Parathyroid adenoma (tissue), 2 donors: ENCODE results near the gene TIMM44.

Experiments
- H2AFZ ChIP-seq: fragments of 300-600 bp; sonication (generic); one replicate; pipeline ENCODE4 v1.7.0; 2017; ENCODE audit warnings: antibody characterized with exemption, mild to moderate bottlenecking
- H3K27ac ChIP-seq: fragments of 300-600 bp; sonication (generic); one replicate; pipeline ENCODE4 v1.7.0; 2017
- H3K27me3 ChIP-seq: fragments of 300-600 bp; sonication (generic); one replicate; pipeline ENCODE4 v1.7.0; 2017; ENCODE audit warnings: low read length; ENCODE audit not compliant: control insufficient read depth, insufficient read depth
- H3K36me3 ChIP-seq: fragments of 300-600 bp; sonication (generic); one replicate; pipeline ENCODE4 v1.7.0; 2017; ENCODE audit warnings: low read length; ENCODE audit not compliant: control insufficient read depth, insufficient read depth
- H3K4me1 ChIP-seq: fragments of 300-600 bp; sonication (generic); one replicate; pipeline ENCODE4 v1.7.0; 2017; ENCODE audit warnings: control low read depth
- H3K4me2 ChIP-seq: fragments of 300-600 bp; sonication (generic); one replicate; pipeline ENCODE4 v1.7.0; 2017; ENCODE audit warnings: low read length
- H3K4me3 ChIP-seq: fragments of 300-600 bp; sonication (generic); one replicate; pipeline ENCODE4 v1.7.0; 2017; ENCODE audit warnings: low read depth, low read length
- H3K79me2 ChIP-seq: fragments of 300-600 bp; sonication (generic); one replicate; pipeline ENCODE4 v1.7.0; 2017; ENCODE audit warnings: control low read depth
- H3K9ac ChIP-seq: fragments of 300-600 bp; sonication (generic); one replicate; pipeline ENCODE4 v1.7.0; 2017; ENCODE audit warnings: mild to moderate bottlenecking
- H3K9me3 ChIP-seq: fragments of 300-600 bp; sonication (generic); one replicate; pipeline ENCODE4 v1.7.0; 2017; ENCODE audit warnings: low read length; ENCODE audit not compliant: control insufficient read depth
- TF ChIP-seq, protein P1 (sequence below): fragments of 300-600 bp; sonication (generic); IDR thresholded peaks from one replicate; pipeline ENCODE4 v1.7.0; 2017; ENCODE audit warnings: antibody characterized with exemption, mild to moderate bottlenecking
- donor health status: primary hyperparathyroidism.

Gene TIMM44

DNA sequence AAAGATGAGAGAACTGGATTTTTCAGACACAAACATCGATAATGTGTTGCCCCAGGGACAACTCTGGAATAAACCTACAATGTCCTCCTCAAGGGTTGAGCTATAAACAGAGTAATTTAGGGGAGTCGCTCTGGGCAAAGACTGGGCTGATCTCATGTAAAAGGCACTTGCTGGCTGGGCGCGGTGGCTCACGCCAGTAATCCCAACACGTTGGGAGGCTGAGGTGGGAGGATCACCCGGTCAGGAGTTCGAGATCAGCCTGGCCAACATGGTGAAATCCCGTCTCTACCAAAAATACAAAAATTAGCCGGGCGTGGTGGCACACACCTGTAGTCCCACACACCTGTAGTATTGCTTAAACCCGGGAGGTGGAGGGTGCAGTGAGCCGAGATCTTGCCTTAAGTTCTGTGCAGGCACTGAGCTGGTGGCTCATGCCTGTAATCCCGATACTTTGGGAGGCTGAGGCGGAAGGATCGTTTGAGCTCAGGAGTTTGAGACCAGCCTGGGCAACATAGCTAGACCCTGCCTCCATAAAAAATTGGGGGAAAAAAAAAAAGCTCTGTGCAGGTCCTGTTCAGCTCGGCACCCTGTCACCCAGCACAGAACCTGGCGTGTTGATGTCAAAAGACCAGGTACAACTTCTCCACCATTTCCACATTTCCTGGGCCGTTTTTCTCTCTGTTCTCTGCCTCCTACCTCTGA lies 1.4 kb downstream of the TIMM44 start:
- no peak overlapping the region for H3K9ac ChIP-seq
- no peak overlapping the region for H2AFZ ChIP-seq
- H3K27ac ChIP-seq: no peak overlapping the region
- H3K79me2 ChIP-seq: peaks cover 23% of the 10 kb centered on the region
- no peaks in the 10 kb centered on the region for H3K4me1 ChIP-seq
- H3K27me3 ChIP-seq: no peaks in the 10 kb centered on the region
- no peaks in the 10 kb centered on the region for H3K9me3 ChIP-seq
- H3K4me2 ChIP-seq: peak overlapping the region; percentile 100
- no peaks in the 10 kb centered on the region for H3K36me3 ChIP-seq
- TF ChIP-seq, protein P1, sequence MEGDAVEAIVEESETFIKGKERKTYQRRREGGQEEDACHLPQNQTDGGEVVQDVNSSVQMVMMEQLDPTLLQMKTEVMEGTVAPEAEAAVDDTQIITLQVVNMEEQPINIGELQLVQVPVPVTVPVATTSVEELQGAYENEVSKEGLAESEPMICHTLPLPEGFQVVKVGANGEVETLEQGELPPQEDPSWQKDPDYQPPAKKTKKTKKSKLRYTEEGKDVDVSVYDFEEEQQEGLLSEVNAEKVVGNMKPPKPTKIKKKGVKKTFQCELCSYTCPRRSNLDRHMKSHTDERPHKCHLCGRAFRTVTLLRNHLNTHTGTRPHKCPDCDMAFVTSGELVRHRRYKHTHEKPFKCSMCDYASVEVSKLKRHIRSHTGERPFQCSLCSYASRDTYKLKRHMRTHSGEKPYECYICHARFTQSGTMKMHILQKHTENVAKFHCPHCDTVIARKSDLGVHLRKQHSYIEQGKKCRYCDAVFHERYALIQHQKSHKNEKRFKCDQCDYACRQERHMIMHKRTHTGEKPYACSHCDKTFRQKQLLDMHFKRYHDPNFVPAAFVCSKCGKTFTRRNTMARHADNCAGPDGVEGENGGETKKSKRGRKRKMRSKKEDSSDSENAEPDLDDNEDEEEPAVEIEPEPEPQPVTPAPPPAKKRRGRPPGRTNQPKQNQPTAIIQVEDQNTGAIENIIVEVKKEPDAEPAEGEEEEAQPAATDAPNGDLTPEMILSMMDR: no peak
- H3K4me3 ChIP-seq: peak overlapping the region; percentile 99

DNA sequence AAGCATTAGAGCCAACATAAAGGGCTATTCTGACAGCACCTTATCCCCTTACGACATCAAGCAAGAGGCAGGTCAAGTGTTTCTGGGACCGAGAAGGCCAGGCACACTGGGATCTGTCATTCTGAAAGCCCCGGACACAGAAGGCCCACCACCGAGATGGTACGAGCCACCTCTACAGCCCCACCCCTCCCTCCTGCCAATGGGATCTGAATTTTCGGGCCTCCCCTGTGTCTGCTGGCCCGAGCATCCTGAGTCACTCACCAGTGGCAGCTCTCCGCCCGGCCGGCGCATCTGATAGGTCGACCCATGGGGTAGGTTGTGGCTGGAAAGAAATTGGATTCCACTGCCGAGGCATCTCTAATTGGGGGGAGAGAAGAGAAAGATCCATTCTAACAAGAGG lies 2.6 kb downstream of the TIMM44 start:
- H3K27me3 ChIP-seq: no peaks in the 10 kb centered on the region
- peaks cover 23% of the 10 kb centered on the region for H3K79me2 ChIP-seq
- no peak overlapping the region for H2AFZ ChIP-seq
- no peak overlapping the region for H3K4me3 ChIP-seq
- H3K4me2 ChIP-seq: no peak overlapping the region
- H3K27ac ChIP-seq: no peak overlapping the region
- H3K36me3 ChIP-seq: no peaks in the 10 kb centered on the region
- H3K4me1 ChIP-seq: no peaks in the 10 kb centered on the region
- no peaks in the 10 kb centered on the region for H3K9me3 ChIP-seq
- H3K9ac ChIP-seq: no peak overlapping the region
- TF ChIP-seq, protein P1: no peak

DNA sequence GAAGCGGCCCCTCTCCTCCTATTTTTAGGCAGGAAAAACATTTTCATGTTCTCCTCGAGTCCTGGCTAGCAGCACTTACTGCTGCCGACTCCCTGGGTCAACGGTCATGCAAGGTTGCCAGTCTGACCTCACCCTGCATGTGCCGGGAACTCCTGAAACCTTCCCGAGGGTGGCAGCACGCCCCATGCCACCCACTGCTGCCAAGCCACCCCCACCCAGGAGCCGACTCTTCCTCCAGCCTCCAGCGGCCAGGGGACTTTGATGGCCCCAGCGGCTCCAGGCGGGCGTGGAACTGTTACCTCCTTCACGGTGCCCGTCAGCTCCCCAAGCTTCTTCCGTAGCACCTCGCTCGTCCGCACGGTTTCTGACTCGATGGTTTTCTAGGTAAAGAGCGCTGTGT lies 8.7 kb downstream of the TIMM44 start:
- H3K27ac ChIP-seq: no peak overlapping the region
- no peaks in the 10 kb centered on the region for H3K4me1 ChIP-seq
- no peak overlapping the region for H2AFZ ChIP-seq
- no peak overlapping the region for H3K4me2 ChIP-seq
- H3K4me3 ChIP-seq: no peak overlapping the region
- no peaks in the 10 kb centered on the region for H3K36me3 ChIP-seq
- H3K9ac ChIP-seq: no peak overlapping the region
- H3K9me3 ChIP-seq: no peaks in the 10 kb centered on the region
- no peaks in the 10 kb centered on the region for H3K27me3 ChIP-seq
- TF ChIP-seq, protein P1: no peak
- H3K79me2 ChIP-seq: no peaks in the 10 kb centered on the region

DNA sequence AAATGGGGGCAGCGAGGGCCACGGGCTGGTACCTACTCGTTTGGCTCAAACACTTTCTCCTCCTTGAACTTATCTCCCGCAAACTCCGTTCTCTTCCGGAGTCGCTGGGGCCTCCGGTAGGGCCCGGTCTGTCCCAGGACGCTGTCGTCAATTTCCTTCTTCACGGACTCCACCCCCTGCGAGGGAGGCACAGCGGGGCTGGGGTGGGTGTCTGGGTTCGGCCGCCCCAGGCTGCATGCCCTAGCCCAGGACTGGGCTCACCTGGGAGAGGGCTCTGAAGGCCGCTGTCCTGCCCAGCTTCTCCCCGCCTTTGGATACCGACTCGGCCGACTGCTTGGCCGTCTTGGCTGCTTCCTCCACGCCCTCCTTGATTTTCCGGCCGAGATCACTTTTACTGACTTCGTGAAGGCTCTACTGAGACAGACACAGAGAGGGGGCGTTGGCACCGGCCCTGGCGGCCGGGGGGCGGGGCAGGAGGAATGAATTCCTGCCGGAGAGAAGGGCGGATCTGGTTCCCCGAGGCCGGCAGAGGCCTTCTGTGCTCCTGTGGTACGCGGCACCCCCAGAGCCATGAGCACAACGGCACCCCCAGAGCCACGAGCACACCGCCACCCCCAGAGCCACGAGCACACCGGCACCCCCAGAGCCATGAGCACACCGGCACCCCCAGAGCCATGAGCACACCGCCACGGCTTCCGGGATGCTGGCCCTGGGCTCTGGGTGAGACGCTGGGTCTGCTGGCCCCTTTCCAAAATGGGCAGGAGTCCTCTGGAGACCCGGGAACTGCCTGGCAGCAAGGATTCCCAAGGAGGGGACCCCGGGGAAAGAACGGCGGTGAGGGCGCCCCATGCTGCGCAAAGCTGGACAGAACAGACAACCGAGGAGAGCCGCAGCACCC lies 9.4 kb downstream of the TIMM44 start:
- no peaks in the 10 kb centered on the region for H3K4me1 ChIP-seq
- H3K27ac ChIP-seq: no peak overlapping the region
- H3K79me2 ChIP-seq: no peaks in the 10 kb centered on the region
- TF ChIP-seq, protein P1: no peak
- no peaks in the 10 kb centered on the region for H3K27me3 ChIP-seq
- no peak overlapping the region for H3K4me3 ChIP-seq
- H3K9me3 ChIP-seq: no peaks in the 10 kb centered on the region
- no peaks in the 10 kb centered on the region for H3K36me3 ChIP-seq
- H3K9ac ChIP-seq: no peak overlapping the region
- no peak overlapping the region for H3K4me2 ChIP-seq
- H2AFZ ChIP-seq: no peak overlapping the region
